ENCODE data around the gene PTPRN2.

GRCh38 chr7:158399762-158400161 is 187.9 kb downstream of the PTPRN2 start:
- TF ChIP-seq POLR2A (IDR thresholded peaks at IDR 0.05) (no peak), POLR2AphosphoS5 (IDR thresholded peaks at IDR 0.05) (no peak)
